ENCODE measurements around the gene ATOX1.
"Not testable (repeated sequence)": the region's sequence is repeated elsewhere in the genome, so short reads cannot be mapped to it uniquely, and the experiment has no call there.

ATOX1 gene, protein sequence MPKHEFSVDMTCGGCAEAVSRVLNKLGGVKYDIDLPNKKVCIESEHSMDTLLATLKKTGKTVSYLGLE

DNA sequence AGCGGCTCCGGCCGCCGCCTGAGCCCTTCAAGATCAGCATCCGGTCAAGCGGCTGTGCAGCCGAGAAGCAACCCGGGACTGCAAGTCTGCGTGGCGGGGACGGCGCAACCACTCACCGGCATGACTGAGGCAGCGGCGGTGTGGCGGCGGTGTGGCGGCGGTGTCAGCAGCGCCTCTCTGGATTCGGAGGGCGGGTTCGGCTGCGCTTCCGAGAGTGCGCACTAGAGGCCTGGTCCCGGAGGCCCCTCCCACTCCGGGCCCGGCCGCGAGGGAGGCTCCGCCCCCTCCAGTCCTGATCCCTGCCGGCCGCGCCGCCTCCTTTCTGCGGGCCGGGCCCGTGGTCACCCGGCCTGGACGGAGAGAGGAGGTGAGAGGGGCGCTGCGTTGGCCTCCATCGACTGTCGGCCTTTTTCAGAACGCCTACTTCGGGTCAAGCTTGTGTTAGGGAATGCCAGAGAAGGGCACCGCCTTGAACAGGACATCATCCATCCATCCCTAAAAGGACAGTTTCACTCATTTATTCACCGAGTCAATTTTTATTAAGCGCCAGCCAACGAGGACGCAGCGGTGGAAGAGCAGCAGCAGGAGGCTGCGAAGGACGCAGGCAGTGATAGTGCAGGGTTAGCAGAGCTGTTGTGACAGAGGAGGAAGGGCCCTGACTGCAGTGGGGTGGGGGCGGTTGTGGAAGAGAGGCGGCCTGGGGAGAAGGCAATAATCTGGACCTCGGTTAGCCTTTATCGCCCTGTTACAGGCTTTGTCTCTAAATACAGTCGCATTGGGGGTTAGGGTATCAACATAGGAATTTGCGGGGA is at the start of gene ATOX1:
Gene ATOX1, minus strand, starts transcription at position 202 of the 812 bp plus-strand sequence. Its CDS starts 80 bp downstream, at position 122.
- peak; percentile 90 for FAIRE-seq

GRCh38 chr5:151805414-151806223 is 47.2 kb upstream of the ATOX1 start:
- DNase-seq (ENCODE audit: insufficient read length, low spot score) (no peak), FAIRE-seq (no peak)

More for the DNA sequence above, at the start of gene ATOX1:
- peak; percentile 78 for DNase-seq (ENCODE audit: insufficient read length, low spot score)

- DNase-seq (ENCODE audit: insufficient read length, low spot score) (no peak), FAIRE-seq (no peak)
Measured at GRCh38 chr5:151800532-151800931, 42.1 kb upstream of the ATOX1 start.

GRCh38 chr5:151799407-151799806 is 41.0 kb upstream of the ATOX1 start:
- FAIRE-seq, result no peak
- no peak for DNase-seq (ENCODE audit: insufficient read length, low spot score)

DNA sequence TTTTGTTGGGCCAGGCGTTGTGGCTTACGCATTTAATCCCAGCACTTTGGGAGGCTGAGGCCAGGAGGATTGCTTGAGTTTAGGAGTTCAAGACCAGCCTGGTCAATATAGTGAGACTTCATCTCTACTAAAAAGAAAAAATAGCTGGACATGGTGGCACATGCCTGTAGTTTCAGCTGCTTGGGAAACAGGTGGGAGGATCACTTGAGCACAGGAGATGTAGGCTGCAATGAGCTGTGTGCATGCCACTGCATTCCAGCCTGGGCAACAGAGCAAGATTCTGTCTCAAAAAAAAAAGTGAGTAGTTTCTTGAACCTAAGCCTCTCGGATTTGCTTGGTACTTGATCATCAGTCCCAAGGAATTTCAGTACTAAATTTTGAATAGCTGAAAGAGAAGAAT is 40.2 kb upstream of the ATOX1 start:
- FAIRE-seq, result no peak
- no peak for DNase-seq (ENCODE audit: insufficient read length, low spot score)

- DNase-seq (ENCODE audit: insufficient read length, low spot score), result no peak
- FAIRE-seq, result no peak
Measured at GRCh38 chr5:151795426-151795825, 37.0 kb upstream of the ATOX1 start.

DNA sequence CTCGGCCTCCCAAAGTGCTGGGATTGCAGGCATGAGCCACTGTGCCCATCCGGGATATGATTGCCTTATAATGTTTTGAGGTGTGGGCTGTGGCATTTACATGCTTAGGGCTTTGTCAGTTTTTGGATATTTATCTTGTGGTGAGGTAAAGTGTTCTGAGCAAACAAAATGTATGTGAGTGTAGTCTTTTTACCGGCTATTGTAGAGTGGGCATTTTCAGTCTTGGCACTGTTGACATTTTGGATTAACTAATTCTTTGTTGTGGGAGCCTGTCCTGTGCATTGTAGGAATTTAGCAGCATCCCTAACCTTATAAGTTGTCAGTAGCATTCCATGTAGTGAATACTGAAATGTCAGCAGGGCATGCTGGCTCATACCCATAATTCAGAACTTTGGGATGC is 34.9 kb upstream of the ATOX1 start:
- no peak for FAIRE-seq
- no peak for DNase-seq (ENCODE audit: insufficient read length, low spot score)

- DNase-seq (ENCODE audit: insufficient read length, low spot score) (no peak), FAIRE-seq (no peak)
Measured at GRCh38 chr5:151787817-151788216, 29.4 kb upstream of the ATOX1 start.

- DNase-seq (ENCODE audit: insufficient read length, low spot score), result no peak
- FAIRE-seq, result no peak
Measured at GRCh38 chr5:151786468-151786867, 28.0 kb upstream of the ATOX1 start.

DNA sequence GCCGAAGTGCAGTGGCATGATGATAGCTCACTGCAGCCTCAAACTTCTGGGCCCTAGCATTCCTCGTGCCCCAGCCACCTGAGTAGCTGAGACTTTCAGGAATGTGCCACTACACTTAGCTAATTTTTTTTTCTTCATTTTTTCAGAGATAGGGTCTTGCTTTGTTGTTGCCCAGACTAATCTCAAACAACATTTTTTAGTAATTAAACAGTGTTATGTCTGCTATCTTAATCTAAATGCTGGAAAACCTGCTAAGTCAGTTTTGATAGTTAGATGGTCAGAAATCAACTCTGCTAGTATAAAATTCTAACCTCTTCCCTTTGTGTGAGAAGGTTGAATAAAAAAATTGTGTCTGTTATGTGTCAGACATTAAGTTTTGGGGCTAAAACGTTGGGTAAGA is 25.7 kb upstream of the ATOX1 start:
- no peak for DNase-seq (ENCODE audit: insufficient read length, low spot score)
- no peak for FAIRE-seq

DNA sequence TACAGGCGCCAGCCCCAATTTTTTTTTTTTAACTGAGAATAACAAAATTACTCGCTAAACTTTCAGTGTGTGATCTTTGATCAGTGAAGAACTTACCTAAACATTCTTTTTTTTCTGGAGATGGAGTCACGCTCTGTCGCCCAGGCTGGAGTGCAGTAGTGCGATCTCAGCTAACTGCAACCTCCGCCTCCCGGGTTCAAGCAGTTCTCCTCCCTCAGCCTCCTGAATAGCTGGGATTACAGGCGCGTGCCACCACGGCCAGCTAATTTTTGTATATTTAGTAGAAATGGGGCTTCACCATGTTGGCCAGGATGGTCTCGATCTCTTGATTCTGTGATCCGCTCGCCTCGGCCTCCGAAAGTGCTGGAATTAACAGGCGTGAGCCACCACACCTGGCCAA is 25.2 kb upstream of the ATOX1 start:
- not testable (repeated sequence) for FAIRE-seq; DNase-seq (ENCODE audit: insufficient read length, low spot score)

- FAIRE-seq (no peak), DNase-seq (ENCODE audit: insufficient read length, low spot score) (no peak)
Measured at GRCh38 chr5:151781201-151781600, 22.8 kb upstream of the ATOX1 start.

DNA sequence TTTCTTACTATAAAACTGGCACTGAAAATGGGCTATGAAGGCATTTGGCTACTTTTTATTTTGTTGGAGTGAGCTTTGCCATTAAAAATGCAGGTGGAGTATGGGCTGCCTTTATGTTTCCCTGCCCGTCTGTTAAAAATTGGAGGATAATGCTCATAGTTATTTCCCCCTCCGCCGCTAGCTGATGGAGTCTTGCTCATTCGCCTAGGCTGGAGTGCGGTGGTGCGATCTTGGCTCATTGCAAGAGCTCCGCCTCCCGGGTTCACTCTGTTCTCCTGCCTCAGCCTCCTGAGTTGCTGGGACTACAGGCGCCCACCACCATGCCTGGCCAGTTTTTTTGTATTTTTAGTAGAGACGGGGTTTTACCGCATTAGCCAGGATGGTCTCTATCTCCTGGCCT is 21.9 kb upstream of the ATOX1 start:
- DNase-seq (ENCODE audit: insufficient read length, low spot score), result no peak
- FAIRE-seq, result no peak

DNA sequence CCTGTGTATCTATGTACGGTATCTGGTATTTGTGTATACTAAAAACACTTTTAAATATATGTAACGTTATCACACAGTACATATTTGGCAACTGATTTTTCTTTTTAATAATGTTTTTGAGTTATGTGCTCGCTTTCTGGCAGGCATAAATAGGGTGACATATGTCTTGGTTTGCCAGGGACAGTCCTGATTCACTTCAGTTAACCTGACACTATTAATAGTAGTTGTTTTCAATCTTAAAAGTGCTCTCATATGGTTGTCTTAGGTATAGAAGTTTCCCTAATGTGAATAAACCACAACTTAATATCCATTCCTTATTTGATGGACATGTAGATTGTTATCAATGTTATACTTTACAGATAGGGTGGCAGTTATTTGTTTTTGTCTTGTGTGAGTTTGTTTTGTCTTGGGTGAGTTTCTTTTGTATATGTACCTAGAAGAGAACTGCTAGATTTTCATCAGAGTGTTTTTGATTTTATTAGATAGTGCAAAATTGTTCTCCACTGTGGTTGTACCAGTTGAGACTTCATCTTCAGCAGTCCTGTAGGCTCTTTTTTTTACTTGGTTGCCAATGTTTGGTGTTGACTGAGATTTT is 21.2 kb upstream of the ATOX1 start:
- no peak for FAIRE-seq
- no peak for DNase-seq (ENCODE audit: insufficient read length, low spot score)

- FAIRE-seq, result no peak
- DNase-seq (ENCODE audit: insufficient read length, low spot score), result no peak
Measured at GRCh38 chr5:151775025-151775606, 16.7 kb upstream of the ATOX1 start.

DNA sequence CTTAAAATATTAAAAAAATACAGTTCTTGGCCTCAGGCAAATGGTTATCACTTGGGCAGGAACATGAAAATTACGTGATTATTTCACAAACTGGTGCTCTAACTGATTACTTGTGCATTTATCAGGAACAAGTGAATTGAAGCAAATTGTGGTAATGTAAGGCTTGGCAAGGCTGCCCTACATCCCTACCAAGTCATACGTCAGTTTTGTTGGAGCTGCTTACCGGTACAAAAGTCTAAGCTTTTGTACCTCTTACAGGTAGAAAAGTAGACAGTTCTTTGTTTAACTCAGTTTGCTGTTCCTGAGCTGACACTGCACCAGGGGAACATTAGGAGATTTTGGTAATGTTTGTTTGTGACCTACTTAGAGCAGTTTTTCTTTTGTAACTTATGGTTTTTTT is 15.5 kb upstream of the ATOX1 start:
- FAIRE-seq (peak; percentile 64), DNase-seq (ENCODE audit: insufficient read length, low spot score) (no peak)

GRCh38 chr5:151772846-151773561 is 14.6 kb upstream of the ATOX1 start:
- no peak for DNase-seq (ENCODE audit: insufficient read length, low spot score)
- FAIRE-seq, result peak; percentile 81

DNA sequence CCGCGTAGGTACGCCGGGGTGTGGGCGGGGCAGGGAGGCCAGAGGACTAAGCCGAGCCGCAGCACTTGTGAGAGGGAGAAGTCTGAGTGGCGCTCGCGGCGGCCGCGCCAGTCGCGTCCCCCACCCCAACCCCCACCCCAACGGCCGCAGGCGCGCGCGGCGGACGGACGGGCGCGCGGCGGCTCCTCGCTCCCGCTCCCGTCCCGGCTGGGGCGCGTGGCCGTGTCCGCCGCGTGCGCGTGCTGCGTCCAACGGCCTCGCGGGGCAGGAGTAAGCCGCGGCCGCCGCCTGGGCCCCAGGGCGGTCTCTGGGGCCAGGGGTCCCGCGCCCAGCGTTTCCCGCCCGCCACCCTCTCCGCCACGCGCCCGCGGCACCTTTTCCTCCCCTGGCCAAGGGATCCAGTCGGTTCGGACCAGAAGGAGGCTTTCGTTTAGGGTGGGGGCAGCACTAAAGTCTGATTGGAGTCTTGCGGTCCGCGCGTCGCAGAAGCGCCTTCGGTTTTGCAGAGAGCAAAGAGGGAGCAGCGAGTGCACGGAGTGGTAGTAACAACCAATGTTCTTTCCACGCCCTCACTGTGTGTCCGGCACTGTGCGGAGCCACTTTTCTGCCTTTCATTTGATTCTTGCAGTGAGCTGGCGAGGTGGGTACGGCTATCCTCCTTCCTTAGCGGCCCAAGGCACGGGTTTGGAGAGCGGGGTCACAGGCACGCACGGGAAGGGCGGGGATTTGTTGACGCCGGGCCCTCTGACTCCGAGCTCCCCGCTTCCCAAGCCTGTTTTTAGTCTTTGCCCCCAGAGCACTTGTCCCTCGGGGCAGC is 13.8 kb upstream of the ATOX1 start:
- DNase-seq (ENCODE audit: insufficient read length, low spot score) (no peak), FAIRE-seq (peak; percentile 18)

DNA sequence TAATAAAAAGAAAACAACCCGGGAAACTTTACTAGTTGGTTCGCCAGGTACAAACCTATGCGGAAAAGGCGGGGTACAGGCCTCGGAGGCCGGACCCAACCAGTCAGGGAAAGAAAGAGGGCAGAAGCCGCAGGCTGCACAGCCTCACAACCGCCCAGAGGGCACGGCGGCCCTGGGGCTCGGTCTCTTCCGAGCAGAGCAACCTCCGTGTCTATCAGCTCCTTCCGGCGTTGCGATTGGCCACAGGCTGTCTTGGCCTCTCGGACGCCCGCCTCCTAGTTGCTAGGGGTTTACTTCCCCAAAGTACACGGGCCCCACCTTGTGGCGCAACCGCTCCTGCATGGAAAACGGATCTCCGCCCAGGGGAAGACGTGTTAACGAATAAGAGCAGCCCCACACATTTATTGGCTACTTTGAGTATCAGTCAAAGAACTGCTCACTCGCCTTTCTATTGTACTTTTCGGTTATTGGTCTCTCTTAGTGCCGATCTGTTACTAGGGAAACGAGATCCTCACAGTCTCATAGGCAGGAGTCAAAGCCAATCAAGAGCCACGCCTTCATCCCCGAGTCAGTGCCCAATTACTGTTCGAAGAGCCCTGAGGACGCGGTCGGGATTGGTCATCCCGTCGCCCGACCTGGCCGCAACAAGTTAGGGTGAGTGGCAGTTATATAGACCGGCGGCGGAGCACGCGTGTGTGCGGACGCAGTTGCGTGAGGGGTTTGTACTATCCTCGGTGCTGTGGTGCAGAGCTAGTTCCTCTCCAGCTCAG is 13.0 kb upstream of the ATOX1 start, which contains the start of gene G3BP1:
Gene G3BP1, plus strand, starts transcription at position 696 of the 770 bp plus-strand sequence. CDS start 14,667 bp downstream, outside the sequence.
- peak; percentile 96 for DNase-seq (ENCODE audit: insufficient read length, low spot score)
- peak; percentile 99 for FAIRE-seq

Measured in GM19239 (cell line).